Measurements from ENCODE around the gene CCDC177.

Gene CCDC177

DNA sequence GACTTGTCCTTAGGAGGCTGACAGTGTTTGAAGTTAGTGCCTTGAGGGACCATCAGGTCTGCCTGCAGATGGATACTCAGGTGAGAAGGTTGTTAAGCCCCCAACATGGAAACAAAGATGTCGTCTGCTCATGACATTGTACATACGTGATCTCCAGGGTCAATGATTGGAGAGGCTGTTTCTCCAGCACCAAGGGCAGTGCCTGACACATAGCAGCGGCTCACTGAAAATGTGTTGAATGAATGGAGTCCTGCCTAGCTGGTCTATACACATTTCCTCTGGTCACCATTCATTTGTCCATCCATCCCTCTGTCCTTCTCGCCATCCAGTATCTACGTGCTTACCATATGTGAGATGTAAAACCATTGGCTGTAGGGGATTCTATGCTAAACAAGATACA lies 7.1 kb downstream of the CCDC177 start:
- Histone ChIP-seq H3K9ac (ENCODE audit: insufficient read length) (no peak overlapping the region), H3K27ac (no peak overlapping the region), H3K4me3 (no peak overlapping the region), H3K9me3 (ENCODE audit: low read depth, low read length) (no peaks in the 10 kb centered on the region), H3K36me3 (ENCODE audit: insufficient read depth, low read length) (no peaks in the 10 kb centered on the region)
- TF ChIP-seq FOXP2 (optimal IDR thresholded peaks at IDR 0.05; ENCODE audit: control extremely low read depth, extremely low read length, insufficient read depth) (no peak), EZH2 (IDR thresholded peaks at IDR 0.05) (no peak), POLR2AphosphoS5 (IDR thresholded peaks at IDR 0.05; ENCODE audit: borderline replicate concordance, low read depth, low read length) (no peak)
- DNase-seq (ENCODE audit: low read depth, low spot score) = no peak

DNA sequence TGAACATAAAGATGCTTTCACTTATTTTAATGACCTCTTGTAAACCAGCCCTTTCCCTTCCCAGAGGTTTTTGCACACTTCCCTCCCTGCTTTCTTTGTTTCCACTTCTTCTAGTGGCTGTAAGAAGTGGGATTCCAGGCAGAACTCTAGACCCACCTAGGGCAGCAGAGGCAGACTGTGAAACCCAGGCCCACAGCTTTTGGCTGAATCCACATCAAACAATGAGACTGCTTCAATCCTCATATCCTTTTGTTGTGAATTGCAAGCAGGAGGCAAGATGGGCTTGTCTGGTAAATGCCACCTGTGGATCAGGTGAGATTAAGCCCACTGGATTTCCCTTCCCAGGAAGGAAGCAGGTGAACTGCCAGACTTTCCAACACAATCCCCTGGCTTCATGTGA lies 12.8 kb downstream of the CCDC177 start:
- no peaks in the 10 kb centered on the region for H3K36me3 ChIP-seq (ENCODE audit: insufficient read depth, low read length)
- DNase-seq (ENCODE audit: low read depth, low spot score) = no peak
- no peak overlapping the region for H3K4me3 ChIP-seq
- no peak for TF ChIP-seq FOXP2 (optimal IDR thresholded peaks at IDR 0.05; ENCODE audit: control extremely low read depth, extremely low read length, insufficient read depth)
- TF ChIP-seq EZH2 (IDR thresholded peaks at IDR 0.05) = no peak
- no peak for TF ChIP-seq POLR2AphosphoS5 (IDR thresholded peaks at IDR 0.05; ENCODE audit: borderline replicate concordance, low read depth, low read length)
- H3K9ac ChIP-seq (ENCODE audit: insufficient read length) = no peak overlapping the region
- H3K27ac ChIP-seq = no peak overlapping the region
- no peaks in the 10 kb centered on the region for H3K9me3 ChIP-seq (ENCODE audit: low read depth, low read length)

DNA sequence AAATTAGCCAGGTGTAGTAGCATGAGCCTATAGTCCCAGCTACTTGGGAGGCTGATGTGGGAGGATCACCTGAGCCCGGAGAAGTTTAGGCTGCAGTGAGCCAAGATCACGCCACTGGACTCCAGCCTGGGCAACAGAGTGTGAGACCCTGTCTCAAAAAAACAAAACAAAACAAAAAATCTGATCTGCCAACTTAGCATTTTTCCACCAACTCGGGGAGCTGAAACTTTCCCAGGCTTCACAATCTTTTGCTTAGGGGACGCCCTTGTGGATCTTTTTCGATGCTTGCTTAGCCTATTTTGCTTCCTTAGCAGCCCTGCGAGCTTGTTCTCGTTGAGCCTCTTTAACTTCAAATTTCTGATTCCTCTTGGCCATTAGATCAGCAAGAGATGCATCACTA lies 13.8 kb downstream of the CCDC177 start:
- no peak for DNase-seq (ENCODE audit: low read depth, low spot score)
- TF ChIP-seq EZH2 (IDR thresholded peaks at IDR 0.05) (no peak), FOXP2 (optimal IDR thresholded peaks at IDR 0.05; ENCODE audit: control extremely low read depth, extremely low read length, insufficient read depth) (no peak), POLR2AphosphoS5 (IDR thresholded peaks at IDR 0.05; ENCODE audit: borderline replicate concordance, low read depth, low read length) (no peak)
- Histone ChIP-seq H3K27ac (no peak overlapping the region), H3K9ac (ENCODE audit: insufficient read length) (no peak overlapping the region), H3K9me3 (ENCODE audit: low read depth, low read length) (no peaks in the 10 kb centered on the region), H3K4me3 (no peak overlapping the region), H3K36me3 (ENCODE audit: insufficient read depth, low read length) (no peaks in the 10 kb centered on the region)

DNA sequence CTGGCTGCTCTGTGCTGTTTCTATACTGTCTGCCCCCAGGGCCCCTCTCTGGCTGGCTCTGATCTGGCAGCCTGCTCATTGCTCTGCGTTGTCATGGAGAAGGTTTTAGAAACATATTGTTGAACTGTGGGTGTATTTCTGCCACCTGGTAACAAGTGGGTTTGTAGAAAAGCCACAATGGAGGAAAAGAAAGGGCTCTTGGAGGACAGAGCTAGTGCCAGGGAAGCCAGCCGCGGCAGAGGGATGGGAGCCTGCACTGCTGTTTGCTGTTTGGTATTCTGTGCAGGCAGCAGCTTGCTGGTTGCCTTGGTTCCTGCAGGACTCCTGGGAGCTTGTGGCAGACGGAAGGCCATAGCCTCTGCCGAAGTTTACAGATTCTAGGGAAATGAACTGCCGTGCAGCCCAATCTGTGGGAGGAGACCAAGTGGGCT lies 15.1 kb downstream of the CCDC177 start:
- Histone ChIP-seq H3K9ac (ENCODE audit: insufficient read length) (no peak overlapping the region), H3K4me3 (no peak overlapping the region), H3K36me3 (ENCODE audit: insufficient read depth, low read length) (no peaks in the 10 kb centered on the region), H3K27ac (no peak overlapping the region), H3K9me3 (ENCODE audit: low read depth, low read length) (no peaks in the 10 kb centered on the region)
- no peak for TF ChIP-seq POLR2AphosphoS5 (IDR thresholded peaks at IDR 0.05; ENCODE audit: borderline replicate concordance, low read depth, low read length)
- TF ChIP-seq FOXP2 (optimal IDR thresholded peaks at IDR 0.05; ENCODE audit: control extremely low read depth, extremely low read length, insufficient read depth) = no peak
- no peak for TF ChIP-seq EZH2 (IDR thresholded peaks at IDR 0.05)
- DNase-seq (ENCODE audit: low read depth, low spot score) = no peak

DNA sequence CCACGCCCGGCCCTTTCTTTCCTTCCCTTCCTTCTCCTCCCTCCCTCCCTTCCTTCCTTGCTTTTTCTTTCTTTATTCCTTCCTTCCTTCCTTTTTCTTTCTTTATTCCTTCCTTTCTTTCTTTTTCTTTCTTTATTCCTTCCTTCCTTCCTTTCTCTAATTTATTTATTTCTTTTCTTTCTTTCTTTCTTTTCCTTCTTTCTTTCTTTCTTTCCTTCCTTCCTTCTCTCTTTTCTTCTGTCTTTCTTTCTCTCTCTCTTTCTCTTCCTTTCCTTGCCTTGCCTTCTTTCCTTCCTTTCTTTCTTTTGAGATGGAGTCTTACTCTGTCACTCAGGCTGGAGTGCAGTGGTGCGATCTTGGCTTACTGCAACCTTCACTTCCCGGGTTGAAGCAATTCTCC lies 15.9 kb downstream of the CCDC177 start:
- no peak overlapping the region for H3K9ac ChIP-seq (ENCODE audit: insufficient read length)
- no peak overlapping the region for H3K27ac ChIP-seq
- no peaks in the 10 kb centered on the region for H3K36me3 ChIP-seq (ENCODE audit: insufficient read depth, low read length)
- no peak for TF ChIP-seq EZH2 (IDR thresholded peaks at IDR 0.05)
- TF ChIP-seq FOXP2 (optimal IDR thresholded peaks at IDR 0.05; ENCODE audit: control extremely low read depth, extremely low read length, insufficient read depth) = no peak
- no peak for TF ChIP-seq POLR2AphosphoS5 (IDR thresholded peaks at IDR 0.05; ENCODE audit: borderline replicate concordance, low read depth, low read length)
- H3K4me3 ChIP-seq = no peak overlapping the region
- DNase-seq (ENCODE audit: low read depth, low spot score) = no peak
- no peaks in the 10 kb centered on the region for H3K9me3 ChIP-seq (ENCODE audit: low read depth, low read length)

DNA sequence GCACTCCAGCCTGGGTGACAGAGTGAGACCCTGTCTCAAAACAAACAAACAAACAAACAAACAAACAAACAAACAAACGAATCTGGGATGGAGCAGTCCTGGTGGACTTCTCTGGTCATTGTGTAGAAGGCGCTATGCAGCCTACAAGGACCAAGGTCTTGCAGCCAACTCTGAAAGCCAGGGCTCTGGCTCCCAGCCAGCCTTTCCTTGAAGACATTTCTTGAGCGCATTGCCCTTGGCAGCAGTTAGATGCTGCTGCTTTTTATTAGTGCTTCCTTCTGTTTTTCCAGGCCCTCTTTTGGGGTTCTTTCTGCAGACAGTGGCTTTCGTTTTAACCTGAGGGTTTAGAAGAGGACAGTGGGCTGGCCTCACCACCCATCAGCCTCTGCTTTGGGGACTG lies 20.2 kb downstream of the CCDC177 start:
- no peak for TF ChIP-seq EZH2 (IDR thresholded peaks at IDR 0.05)
- no peak for TF ChIP-seq POLR2AphosphoS5 (IDR thresholded peaks at IDR 0.05; ENCODE audit: borderline replicate concordance, low read depth, low read length)
- TF ChIP-seq FOXP2 (optimal IDR thresholded peaks at IDR 0.05; ENCODE audit: control extremely low read depth, extremely low read length, insufficient read depth) = no peak
- no peaks in the 10 kb centered on the region for H3K36me3 ChIP-seq (ENCODE audit: insufficient read depth, low read length)
- no peak overlapping the region for H3K27ac ChIP-seq
- no peak overlapping the region for H3K4me3 ChIP-seq
- no peak for DNase-seq (ENCODE audit: low read depth, low spot score)
- H3K9me3 ChIP-seq (ENCODE audit: low read depth, low read length) = no peaks in the 10 kb centered on the region
- no peak overlapping the region for H3K9ac ChIP-seq (ENCODE audit: insufficient read length)

DNA sequence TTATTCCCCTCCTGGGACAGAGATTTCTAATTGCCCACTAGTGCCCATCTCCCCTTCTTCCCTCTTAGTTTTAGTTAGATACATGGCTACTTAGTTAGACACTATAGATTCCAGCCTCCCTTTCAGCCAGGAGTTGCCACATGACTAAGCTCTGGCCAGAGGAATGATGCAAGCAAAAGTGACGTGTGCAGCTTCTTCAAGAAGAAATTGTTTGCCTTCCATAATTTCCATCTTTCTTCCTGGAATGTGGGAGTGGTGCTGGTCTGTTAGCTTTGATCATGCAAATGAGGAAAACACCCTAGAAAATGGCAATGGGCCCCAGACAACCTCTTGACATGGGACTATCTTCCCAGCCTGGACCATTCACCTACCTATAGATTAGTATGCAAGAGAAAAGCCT lies 21.4 kb downstream of the CCDC177 start:
- Histone ChIP-seq H3K9ac (ENCODE audit: insufficient read length) (no peak overlapping the region), H3K36me3 (ENCODE audit: insufficient read depth, low read length) (no peaks in the 10 kb centered on the region), H3K4me3 (no peak overlapping the region), H3K27ac (no peak overlapping the region), H3K9me3 (ENCODE audit: low read depth, low read length) (no peaks in the 10 kb centered on the region)
- TF ChIP-seq EZH2 (IDR thresholded peaks at IDR 0.05) (no peak), FOXP2 (optimal IDR thresholded peaks at IDR 0.05; ENCODE audit: control extremely low read depth, extremely low read length, insufficient read depth) (no peak), POLR2AphosphoS5 (IDR thresholded peaks at IDR 0.05; ENCODE audit: borderline replicate concordance, low read depth, low read length) (no peak)
- no peak for DNase-seq (ENCODE audit: low read depth, low spot score)

DNA sequence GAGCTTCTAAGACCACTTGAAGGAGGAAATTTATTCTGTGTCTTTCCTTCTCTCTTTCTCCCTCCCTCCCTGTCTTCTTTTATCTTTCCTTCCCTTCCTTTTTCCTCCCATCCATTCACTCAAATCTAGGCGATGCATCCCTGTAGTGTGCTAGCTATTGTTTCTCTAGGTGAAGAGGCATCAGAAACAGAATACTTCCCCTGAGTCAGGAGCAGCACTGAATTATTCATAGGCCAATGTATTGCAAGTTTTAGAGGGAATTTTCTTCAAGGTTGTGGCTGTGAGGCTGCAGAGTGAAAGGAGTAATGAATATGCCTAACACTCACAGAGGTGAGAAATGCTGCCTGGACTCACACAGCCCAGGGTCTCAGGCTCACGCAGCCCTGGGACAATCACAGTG lies 23.2 kb downstream of the CCDC177 start:
- no peaks in the 10 kb centered on the region for H3K9me3 ChIP-seq (ENCODE audit: low read depth, low read length)
- no peak overlapping the region for H3K27ac ChIP-seq

DNA sequence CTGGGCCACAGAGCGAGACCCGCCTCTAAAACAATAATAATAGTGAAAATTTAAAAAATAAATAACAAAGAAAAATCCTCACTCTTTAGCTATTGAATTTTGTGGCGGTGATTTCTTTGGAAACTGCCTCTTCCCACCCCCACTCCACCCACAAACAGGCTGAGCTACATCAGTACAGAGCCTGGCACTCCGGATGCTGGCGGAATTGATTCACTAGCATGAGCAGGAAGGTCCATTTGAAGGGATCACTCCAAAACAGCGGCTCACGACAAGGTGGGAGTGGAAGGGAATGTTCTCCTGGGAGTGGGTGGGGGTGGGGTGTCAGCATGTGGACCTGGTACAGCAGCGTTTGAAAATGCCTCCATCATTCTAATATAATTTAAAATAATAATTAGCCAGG lies 26.1 kb downstream of the CCDC177 start:
- H3K27ac ChIP-seq = no peak overlapping the region
- H3K9me3 ChIP-seq (ENCODE audit: low read depth, low read length) = no peaks in the 10 kb centered on the region
- no peaks in the 10 kb centered on the region for H3K36me3 ChIP-seq (ENCODE audit: insufficient read depth, low read length)
- no peak for TF ChIP-seq POLR2AphosphoS5 (IDR thresholded peaks at IDR 0.05; ENCODE audit: borderline replicate concordance, low read depth, low read length)
- TF ChIP-seq EZH2 (IDR thresholded peaks at IDR 0.05) = no peak
- TF ChIP-seq FOXP2 (optimal IDR thresholded peaks at IDR 0.05; ENCODE audit: control extremely low read depth, extremely low read length, insufficient read depth) = no peak
- no peak overlapping the region for H3K4me3 ChIP-seq
- H3K9ac ChIP-seq (ENCODE audit: insufficient read length) = no peak overlapping the region
- DNase-seq (ENCODE audit: low read depth, low spot score) = no peak

More for the DNA sequence above, 23.2 kb downstream of the CCDC177 start:
- no peak overlapping the region for H3K9ac ChIP-seq (ENCODE audit: insufficient read length)
- TF ChIP-seq FOXP2 (optimal IDR thresholded peaks at IDR 0.05; ENCODE audit: control extremely low read depth, extremely low read length, insufficient read depth) (no peak), POLR2AphosphoS5 (IDR thresholded peaks at IDR 0.05; ENCODE audit: borderline replicate concordance, low read depth, low read length) (no peak), EZH2 (IDR thresholded peaks at IDR 0.05) (no peak)
- H3K36me3 ChIP-seq (ENCODE audit: insufficient read depth, low read length) = no peaks in the 10 kb centered on the region
- DNase-seq (ENCODE audit: low read depth, low spot score) = no peak
- H3K4me3 ChIP-seq = no peak overlapping the region
